ENCODE data around the gene CERS6.

Gene CERS6

GRCh38 chr2:168574856-168575630, 119.0 kb downstream of the CERS6 start:
- no peak for DNase-seq

- no peak for DNase-seq
Measured at GRCh38 chr2:168577885-168578284, 121.8 kb downstream of the CERS6 start.

GRCh38 chr2:168583064-168583709, 127.1 kb downstream of the CERS6 start:
- DNase-seq: no peak

DNA sequence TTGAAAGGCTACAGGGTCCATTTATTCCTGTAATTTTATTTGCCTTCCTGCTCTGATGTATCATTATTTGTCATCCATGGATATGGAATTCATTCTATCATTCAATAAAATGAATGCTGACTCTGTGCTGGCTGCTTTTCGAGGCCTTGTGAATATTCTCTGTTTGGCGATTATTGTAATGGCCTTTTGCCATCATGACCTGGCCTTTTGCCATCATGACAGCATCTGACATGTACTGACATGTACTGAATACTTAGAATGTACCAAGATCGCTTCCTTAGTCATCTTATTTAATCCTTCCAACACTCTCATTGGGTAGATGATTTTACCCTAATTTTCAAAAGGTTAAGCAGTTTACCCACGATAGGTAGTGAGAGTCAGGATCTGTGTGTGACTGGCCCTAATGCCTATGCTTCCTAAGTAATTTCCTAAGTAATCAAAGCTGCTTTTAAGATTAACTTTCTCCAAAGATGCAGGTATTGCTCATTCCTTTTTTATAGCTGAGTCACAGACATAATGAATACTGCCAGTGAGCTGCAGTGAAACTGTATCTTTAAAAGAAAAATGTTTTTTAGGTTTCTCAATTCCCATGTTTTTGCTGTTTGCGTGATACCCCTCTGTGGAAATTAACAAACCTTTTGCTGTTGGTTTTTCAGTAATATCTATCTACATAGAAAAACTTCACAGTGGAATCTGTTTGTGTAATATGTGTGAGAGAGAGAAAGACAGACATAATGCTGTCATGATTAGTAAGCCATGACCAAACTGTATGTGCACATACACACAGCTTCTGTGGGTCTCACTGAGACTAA, 127.8 kb downstream of the CERS6 start:
- no peak for DNase-seq

DNA sequence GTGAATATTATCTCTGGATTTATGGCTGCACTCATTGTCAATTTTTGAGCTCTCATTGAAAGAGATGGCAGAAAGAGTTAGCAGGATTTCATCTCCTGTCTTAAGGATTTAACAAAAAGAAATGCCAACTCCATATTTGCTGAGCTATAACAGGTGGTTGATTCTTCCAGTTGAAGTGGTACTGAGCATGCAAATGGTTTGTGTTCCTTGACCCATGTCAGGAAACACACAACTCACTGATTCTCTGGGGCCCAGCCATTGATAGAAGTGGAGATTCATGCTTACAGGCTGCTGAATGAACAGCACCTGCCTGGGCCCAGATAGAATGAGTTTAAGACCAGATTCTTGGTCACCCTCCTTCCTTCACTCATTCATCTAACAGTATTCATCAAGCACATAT, 128.8 kb downstream of the CERS6 start:
- no peak for DNase-seq

GRCh38 chr2:168585700-168586099, 129.6 kb downstream of the CERS6 start:
- DNase-seq: no peak

DNA sequence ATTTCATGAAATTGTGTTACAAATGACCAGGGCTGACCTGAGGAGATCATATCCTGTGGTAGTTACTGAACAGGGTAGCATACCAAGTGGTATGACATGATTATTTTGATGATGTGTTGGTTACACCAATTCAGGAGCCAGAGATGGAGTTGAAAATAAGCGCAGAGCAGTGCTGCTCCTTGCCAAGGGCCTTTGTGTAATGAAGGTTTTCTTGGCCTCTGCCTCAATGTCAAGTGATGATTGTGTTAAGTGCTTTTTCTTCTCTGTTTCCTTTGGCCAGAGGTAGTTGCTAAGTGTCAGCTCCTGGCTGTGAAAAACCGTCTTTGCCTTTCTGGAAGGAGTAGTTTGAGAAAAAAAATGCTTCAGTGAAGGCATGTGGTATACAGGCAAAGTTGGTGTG, 131.2 kb downstream of the CERS6 start:
- no peak for DNase-seq

DNA sequence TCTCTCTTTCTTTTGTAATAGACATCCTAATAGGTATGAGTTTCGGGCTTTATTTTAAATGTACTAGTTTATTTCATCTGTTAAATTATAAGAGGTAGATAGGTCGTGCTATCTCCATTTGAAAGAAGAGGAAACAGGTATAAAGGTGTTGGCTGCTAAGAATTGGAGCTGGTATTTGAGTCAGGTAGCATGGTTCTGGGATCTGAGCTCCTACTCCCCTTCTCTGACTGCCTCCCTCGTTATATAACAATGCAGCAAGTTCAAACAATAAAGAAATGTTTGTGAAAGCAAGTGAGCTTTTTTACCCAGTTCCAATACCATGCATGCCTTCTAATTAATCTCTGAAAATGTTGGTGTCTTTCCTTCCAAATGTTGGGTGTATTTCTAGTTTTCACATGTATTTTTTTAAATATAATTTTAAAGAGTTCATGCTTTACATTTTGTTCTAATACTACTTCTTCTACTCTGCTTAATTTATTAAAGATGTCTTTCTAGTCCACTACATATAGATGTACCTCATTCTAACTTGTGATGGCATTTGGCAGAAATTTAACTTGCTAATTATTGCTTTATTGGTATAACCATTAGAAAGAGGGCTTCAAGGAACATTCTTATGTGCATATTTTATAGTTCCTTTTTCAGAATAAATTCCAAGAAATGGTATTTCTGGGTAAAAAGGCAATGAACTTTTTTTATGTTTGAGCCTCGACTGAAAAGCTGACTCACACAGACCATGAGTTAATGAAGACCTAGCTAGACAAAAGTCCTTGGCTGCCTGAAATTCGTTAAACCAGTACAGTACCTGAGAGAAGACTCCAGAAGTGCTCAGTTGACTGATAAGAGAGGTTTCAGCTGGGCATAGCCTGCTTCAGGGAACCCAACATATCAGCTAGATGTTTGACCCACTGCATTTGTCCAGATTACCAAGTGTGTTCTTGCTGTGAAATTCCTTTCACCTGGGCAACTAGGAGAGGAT, 133.5 kb downstream of the CERS6 start:
- DNase-seq: no peak

GRCh38 chr2:168592181-168592831, 136.2 kb downstream of the CERS6 start:
- DNase-seq: no peak

DNA sequence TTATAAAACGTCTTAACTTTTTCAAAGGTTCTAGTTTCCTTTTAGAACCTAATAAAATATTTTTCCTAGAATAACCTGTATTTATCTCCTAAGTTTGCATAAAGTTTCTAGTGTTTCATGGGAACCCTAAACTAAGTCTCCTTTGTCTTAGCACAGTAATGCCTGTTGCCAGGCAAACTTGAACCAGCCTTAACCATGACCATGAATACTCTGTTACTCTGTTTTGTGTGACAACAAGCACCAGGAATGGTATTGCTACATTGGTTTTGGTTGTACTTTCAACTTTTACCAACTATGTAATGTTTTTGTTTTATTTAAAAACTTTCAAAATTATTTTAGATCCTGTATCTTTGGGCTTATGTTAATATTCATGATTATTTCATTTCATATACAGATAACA, 137.6 kb downstream of the CERS6 start:
- DNase-seq: no peak

GRCh38 chr2:168594778-168595177, 138.7 kb downstream of the CERS6 start:
- no peak for DNase-seq

GRCh38 chr2:168596881-168597655, 141.0 kb downstream of the CERS6 start:
- DNase-seq: no peak

DNA sequence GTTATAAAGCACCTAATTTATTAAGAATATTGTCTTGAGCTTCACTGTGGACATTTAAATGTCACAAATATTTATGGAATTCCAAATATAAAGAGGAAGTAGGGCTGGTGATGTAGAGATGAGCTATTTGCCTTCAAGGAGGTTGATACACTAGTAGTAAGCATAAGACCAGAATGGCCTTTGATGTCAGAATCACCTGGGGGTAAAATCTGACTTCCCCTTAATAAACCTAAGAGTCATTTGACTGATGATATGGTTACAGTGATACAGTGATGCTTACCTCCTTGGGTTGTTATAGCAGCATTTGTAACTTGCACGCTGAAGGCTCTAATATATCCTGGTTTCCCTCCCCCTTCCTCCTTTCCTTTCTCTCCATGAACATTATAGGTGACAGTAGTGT, 143.7 kb downstream of the CERS6 start:
- no peak for DNase-seq

GRCh38 chr2:168600949-168601348, 144.9 kb downstream of the CERS6 start:
- DNase-seq: no peak

- no peak for DNase-seq
Measured at GRCh38 chr2:168601741-168602140, 145.7 kb downstream of the CERS6 start.

- no peak for DNase-seq
Measured at GRCh38 chr2:168602379-168602778, 146.3 kb downstream of the CERS6 start.

DNA sequence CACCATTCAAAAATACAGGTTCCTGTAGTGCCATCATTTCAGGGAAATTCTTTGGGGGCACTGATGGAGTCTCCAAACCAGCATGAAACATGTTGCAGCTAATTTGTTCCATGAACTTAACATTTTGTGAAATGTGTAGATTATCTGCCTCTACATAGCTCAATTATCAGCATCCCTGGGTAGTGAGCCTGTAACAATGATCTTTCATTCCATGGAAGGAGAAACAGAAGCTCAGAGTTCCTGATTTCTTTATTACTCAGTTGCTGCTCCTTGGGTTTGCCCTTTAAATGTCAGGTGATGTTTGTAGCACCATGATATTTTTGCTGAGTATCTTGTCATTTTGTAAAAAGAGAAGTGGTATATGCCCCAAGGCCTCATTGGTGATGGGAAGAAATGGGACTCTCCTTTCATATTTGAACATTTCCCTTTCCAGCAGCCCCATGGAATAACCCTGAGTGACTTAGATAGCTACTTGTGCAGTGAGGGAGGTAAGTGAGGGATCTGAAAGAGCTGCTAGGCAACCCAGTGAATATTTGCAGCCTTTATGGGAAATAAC, 146.9 kb downstream of the CERS6 start:
- no peak for DNase-seq

DNA sequence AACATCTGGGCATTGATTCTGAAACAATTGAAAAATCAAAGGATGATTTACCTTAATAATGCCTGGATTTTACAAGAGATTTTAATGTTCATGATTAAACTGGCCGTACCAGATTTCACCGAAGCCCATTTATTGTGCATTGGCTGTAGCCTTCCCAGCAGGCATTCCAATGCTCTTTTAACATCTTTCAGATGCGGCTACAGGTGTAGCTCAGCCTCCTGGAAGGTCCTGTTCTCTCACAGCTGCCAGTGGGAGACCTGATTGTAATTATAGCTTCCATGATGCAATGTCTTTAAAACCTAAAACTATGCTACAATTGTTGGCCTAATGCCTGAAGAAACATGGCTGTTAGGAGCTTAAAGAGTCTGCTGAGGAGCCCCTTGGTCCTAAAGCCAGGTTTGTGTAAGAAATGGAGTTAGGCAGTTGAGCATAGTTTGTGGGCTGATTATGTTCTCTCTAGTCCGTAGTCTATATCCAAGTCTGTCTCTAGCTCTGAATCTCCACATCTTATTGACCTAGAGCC, 147.4 kb downstream of the CERS6 start:
- no peak for DNase-seq

DNA sequence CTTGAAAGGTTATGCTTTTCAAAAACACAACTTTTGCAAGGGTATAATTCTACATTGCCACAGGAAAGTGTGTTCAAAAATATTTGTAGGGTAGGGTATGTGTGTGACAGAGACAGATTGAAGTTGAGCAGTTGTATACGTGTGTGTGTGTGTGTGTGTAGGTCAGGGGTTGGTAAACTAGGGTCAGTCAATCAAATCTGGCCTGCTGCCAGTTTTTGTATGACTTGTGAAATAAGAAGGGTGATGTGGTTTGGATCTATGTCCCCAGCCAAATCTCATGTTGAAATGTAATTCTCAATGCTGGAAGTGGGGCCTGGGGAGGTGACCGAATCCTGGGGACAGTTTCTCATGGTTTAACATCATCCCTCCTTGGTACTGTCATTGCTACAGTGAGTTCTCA, 148.2 kb downstream of the CERS6 start:
- DNase-seq: no peak

- no peak for DNase-seq
Measured at GRCh38 chr2:168607992-168608391, 151.9 kb downstream of the CERS6 start.

- no peak for DNase-seq
Measured at GRCh38 chr2:168608796-168609195, 152.7 kb downstream of the CERS6 start.
